Activated CD4-positive, alpha-beta T cell treated with anti-CD3 and anti-CD28 coated beads, Interleukin-2, amount 50 U/mL, for 24 hours (primary cell): ENCODE data around the gene MTARC1.

Source experiments
- DNase-seq, 2 donors: peaks; one replicate each; pipeline ENCODE4 v3.0.0-alpha.2; 2020; ENCODE audit warnings: low read depth in 1 of 2, low spot score in 1 of 2

MTARC1 gene

DNA sequence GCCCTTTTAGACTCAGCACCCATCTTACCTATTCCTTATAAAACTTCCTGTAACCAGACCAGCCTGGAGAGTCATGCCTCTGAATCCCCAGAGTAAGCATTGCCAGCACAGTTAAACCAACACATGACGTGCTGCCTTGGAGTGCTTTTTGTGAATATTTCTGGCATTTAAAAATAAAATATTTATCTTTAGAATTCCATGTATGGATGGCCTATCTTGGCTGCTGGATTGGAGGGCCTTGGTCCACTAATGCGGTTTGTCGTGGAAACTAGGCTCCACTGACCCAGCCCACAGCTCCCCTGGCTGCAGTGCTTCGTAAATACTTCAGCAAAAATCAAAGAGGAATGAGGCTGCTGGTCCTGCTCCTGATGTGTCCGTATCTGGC lies 17.5 kb downstream of the MTARC1 start:
- no peak for DNase-seq

DNA sequence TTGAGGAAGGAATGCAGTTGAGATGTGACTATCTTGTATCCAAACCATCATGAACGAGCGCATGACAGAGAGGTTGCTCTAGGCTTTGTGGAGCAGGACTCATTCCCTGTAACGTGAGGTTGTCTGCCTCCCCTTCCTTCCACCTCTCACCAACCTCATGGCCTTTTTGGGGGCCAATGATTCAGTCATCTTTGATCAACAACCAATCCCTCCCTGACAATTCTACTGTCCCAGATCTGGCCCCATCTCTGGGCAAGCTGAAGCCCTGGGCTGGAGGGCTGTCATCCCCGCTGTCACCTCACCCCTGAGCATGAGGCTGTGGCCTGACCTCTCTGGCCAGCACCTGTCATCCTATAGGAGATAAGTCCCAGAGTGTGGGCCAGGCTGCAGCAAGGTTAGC lies 19.7 kb downstream of the MTARC1 start:
- DNase-seq = no peak

DNA sequence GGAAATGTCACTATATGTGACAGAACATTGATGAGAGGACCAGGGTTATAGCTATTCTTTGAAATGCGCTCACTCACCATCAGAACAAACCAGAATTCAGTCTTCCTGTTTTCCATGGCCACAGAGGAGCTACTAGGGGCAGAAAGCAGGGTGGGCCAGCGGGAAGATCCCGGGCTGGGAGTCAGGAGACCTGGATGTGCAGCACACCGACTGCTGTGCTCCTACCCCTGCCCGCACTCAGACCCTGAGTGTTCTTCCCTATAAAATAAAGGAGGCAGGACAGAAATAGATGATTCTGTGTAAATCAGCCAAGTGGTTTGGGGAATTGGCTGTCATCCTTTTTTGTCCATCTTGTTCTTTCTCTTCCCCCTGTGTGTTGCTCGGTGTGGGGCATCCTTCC lies 21.0 kb downstream of the MTARC1 start:
- no peak for DNase-seq

DNA sequence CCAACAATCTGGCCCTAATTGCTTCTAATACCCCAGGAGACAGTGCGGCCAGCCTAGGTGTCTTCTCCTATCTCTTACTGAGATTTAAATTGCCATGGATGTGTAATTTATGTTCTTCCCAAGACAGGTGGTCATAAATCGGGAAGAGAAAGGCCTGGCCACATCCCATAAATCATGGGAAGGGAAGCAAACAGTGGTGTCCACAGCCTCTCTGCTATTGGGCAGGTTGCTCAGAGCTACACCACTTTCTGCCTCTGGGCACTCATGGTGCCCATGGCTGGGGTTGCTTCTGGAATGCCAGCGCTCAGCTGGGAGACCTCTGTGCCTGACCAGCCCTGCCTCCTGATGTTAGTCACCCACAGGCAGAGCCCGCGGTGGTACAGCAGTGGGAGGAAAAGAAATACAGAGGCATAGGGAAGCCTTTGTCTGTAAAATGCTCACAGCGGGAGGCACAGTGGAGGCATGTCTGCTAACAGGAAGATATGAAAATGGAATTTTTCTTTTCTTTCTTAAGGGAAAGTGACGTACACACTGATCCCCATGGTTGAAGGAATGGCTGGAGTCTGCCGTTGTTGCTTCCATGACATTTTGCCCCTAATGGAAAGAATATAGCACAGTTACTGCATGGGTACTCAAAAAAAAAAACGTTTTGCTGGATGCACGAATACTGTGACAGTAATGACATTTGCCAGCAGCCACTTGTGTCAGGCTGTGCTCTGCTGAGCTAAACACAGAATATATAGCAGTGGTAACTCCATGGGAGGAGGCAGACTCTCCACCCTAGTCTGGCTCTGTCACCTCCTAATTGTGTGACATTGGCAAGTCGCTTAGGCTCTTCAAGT lies 21.9 kb downstream of the MTARC1 start:
- DNase-seq = no peak

DNA sequence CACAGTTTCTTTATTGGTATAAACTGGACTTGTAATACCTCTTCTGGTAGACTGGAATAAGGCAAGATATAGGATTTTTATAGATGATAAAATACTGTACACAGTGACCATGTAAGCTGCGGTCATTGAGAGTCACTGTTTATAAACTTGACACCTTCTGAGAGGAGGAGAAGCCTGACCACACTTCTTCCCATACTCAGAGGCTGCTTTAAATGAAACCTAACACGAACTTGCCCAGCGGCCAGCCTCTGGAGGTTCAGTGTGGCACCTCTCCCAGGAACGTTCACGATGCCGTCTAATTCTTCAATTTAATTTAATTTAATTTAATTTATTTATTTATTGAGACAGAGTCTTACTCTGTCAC lies 22.5 kb downstream of the MTARC1 start:
- no peak for DNase-seq

DNA sequence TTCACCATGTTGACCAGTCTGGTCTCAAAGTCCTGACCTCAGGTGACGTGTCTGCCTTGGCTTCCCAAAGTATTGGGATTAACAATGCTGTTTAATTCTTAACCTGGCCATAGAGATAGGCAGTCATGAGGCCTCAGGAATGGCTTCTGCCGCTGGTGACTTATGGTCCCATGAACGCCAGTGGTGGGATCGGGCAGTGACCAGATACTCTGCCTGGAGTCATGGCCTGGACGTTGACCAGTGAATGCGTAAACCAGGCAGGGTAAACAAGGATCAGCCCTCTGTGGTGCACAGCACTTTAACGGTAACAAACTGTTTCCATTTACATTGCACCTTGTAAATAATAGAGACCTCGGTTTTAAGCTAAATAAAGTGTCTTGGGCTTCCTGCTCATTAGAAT lies 23.0 kb downstream of the MTARC1 start:
- no peak for DNase-seq

- DNase-seq = peak; percentile 26 to 58
Measured at GRCh38 chr1:220810179-220810653, 23.5 kb downstream of the MTARC1 start.

- DNase-seq = no peak
Measured at GRCh38 chr1:220810963-220811362, 24.2 kb downstream of the MTARC1 start.

DNA sequence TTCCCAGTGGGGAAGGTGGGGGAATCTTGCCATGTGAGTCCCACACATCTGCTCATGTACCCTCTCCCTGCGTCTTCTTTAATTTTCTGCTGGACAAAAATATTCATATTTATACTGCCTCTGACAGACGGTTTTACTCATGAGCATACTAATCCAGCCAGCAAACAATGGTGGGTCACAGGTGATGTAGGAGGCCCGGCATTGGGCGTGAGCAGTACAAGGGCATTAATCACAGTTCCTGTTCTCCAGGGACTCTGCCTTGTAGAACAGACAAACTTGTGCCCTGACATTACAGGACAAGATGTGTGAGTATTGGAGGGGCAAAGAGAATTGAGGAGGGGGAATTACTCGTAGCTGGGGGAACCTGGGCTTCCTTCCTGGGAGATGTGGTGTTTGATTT lies 25.0 kb downstream of the MTARC1 start:
- no peak for DNase-seq

GRCh38 chr1:220812308-220812707 lies 25.6 kb downstream of the MTARC1 start:
- DNase-seq = no peak

GRCh38 chr1:220813013-220813412 lies 26.3 kb downstream of the MTARC1 start:
- no peak for DNase-seq

DNA sequence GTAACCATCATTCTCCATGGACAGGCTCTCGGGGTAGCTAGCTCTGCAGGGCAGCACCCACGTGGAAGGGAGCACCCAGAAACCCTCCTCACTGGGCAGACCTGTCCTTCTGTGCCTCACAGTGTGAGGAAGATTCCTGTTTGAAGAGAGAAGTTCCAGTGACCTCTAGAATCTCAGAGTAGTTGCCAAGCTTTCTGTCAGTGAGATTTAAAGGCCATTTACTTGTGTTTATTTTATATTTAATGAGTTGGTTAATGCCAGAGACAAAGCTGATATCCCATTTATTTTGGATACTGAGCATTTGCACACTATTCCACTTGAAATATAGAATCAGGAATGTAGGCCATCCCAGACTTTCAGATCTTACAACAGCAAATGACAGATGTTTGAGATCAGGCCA lies 28.7 kb downstream of the MTARC1 start:
- no peak for DNase-seq

DNA sequence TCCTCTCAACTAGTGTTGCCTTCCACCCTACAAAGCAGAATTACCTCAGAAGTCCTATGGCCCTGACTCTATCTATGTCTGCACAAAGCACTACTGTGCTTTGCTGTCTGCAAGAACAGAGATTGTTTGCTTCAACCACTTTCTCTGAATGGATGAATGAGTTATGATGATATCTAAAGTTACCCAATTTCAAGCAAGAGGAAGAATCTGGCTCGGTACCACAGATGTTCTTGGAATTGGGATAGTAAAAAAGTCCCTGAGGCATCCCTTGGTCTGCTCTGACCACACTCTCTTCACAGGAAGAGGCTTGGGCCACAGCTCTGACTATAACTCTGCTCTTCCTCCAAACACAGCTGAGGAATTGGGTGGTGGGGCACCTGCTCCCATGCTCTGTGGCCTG lies 31.2 kb downstream of the MTARC1 start:
- DNase-seq = no peak

- DNase-seq = no peak
Measured at GRCh38 chr1:220818421-220819173, 31.9 kb downstream of the MTARC1 start.

DNA sequence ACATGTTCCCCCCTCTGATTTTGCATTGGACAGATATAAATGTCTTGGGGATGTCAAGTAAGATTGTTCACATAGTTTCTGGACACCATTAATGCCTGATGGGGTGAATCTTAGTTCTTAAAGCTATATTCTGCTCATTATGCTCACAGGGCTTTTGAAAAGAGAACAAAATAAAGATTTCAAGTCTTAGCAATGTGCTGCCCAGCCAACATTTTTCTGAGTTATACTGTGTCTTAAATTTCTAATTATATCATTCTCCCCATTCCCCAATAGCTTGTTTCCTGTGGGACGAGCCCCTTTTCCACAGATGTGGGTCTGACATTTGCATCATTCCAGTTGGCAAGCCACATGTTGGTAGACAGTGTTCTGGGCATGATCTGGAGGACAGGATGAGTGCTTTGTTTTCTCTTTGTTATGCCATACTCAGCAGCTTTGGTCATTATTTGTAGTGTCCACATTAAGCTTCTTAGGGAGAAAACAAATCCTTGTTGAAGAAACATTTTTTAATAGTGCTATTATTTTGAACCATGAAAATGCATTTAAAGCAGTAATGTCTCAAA lies 32.8 kb downstream of the MTARC1 start:
- DNase-seq = no peak

DNA sequence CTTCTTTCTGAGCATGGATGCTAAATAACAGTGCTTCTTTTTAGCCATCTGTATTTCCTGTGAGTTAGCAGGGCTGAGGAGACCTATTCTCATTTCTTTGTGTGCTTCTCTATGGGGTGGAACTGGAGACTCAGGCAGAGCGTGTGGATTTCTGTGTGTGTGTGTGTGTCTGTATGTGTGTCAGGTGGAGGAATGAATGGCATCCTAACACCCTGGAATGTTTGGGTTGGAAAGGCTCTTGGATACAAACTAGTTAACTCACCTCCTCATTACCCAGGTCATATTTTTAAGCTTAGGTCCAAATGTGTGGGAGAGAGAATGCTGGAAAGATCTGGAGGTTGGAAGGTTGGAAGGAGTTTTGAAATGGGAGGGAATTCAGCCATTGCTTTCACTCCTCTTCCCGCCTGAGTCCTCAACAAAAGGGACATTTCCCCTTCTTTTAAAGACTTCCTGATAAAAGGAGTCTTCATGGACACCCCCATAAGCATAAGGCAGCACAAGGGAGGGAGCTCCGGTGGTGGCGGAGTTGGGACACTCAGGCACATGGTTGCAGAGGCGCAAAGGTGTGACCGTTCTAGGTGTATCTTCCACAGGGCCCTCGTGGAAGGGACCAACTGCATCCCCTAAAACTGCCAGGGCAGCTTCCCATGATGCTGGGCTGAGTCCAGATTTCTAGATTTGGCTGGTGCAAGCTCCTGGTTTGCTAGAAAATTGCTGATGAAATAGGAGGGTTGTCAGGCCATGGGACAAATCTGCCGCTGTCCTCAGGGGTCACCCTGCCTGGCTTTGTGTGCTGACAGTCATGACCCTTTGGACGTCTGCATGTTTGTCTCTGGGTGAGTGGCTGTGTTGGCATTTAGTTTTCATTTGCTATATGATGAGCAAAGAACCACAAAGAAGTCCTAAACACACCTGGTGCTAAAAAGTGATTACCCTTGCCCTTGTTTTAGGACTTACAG lies 37.6 kb downstream of the MTARC1 start:
- no peak for DNase-seq

- no peak for DNase-seq
Measured at GRCh38 chr1:220825819-220826551, 39.3 kb downstream of the MTARC1 start.

DNA sequence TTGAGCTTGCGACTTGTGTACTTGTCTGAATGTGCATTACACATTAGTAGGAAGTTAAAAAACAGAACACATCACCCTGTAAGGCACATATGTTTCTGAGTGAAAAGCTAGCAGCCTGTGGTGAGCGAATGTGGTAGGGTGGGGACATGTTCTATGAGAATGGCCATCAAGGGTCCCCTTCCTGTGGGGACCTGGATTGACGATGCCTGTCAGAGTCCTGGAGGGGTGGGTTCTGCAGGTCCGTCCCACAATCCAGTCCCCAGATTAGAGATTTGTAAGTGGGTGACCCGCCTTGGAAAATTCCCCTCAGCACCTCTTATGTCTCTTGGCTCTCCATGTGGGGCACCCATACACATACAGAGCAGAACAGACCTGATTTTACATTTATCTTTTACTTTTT lies 40.0 kb downstream of the MTARC1 start:
- DNase-seq = no peak

DNA sequence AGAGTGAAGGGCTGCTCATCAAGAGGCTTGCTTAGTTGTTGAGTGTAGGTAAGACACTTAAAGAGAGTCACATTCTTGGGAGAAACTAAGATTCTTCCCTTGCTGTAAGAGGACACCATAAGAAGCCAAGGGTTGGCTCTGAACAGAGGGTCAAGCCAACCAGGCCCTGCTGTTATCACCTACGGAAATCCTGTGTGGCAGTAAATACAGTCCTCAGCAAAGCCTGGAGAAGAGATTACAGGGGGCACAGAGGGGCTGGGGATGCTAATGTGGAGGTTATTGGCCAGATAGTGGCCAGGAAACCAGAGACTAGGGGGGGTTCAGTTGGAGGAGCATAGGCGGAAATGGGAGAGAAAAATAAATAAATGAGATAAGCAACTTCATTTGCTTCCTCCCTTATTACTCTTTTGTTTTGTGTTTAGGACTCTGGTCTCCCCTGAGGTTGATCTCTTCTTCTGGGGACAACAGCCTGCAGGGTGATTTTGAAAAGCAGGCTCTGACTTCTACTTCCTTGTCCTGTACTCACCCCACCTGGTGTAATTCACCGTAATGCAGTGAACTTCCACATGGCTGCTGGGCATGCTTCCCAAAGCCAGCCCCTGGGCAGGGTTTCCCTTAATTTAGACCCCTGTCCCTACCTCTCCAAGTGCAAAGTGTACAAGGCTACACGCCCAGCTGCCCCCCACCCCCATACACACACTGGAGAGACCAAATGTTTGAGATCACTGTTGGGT lies 40.9 kb downstream of the MTARC1 start:
- DNase-seq = no peak

- no peak for DNase-seq
Measured at GRCh38 chr1:220828179-220828490, 41.4 kb downstream of the MTARC1 start.
